Measurements from ENCODE around the gene FRY.

The FRY gene

DNA sequence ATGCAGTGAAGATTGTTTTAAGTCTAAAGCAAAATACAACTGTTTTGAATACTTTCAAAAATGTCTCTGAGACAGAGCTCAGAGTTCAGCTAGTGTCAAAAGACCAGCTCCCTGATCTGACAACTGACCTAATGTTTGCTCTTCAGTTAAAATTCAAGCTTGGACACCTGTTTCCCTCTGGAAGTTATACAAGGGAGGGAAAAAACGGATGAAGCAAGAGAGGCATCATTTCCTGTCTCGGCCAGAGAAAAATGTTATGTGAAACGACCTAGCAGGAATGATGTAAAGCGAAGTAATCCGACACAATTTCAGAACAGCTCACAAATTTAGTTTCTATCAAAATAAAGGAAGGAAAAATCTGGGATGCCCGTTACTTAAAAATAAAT lies 224.1 kb downstream of the FRY start:
- H3K4me1 ChIP-seq (ENCODE audit: control insufficient read depth, insufficient read depth, low read length): no peaks in the 10 kb centered on the region
- H3K9me3 ChIP-seq (ENCODE audit: control insufficient read depth, insufficient read depth, low read depth, low read length): no peaks in the 10 kb centered on the region
- no peak overlapping the region for H3K27ac ChIP-seq (ENCODE audit: low read depth, low read length)
- no peaks in the 10 kb centered on the region for H3K36me3 ChIP-seq (ENCODE audit: control insufficient read depth, insufficient read depth, low read length)
- H3K27me3 ChIP-seq (ENCODE audit: control insufficient read depth, insufficient read depth, low read length): no peaks in the 10 kb centered on the region
- no peak overlapping the region for H3K4me3 ChIP-seq (ENCODE audit: low read depth, low read length)
- no peak overlapping the region for H3K9ac ChIP-seq (ENCODE audit: low read length)

- Histone ChIP-seq H3K27me3 (ENCODE audit: control insufficient read depth, insufficient read depth, low read length) (no peaks in the 10 kb centered on the region), H3K4me1 (ENCODE audit: control insufficient read depth, insufficient read depth, low read length) (no peaks in the 10 kb centered on the region), H3K9me3 (ENCODE audit: control insufficient read depth, insufficient read depth, low read depth, low read length) (no peaks in the 10 kb centered on the region), H3K36me3 (ENCODE audit: control insufficient read depth, insufficient read depth, low read length) (no peaks in the 10 kb centered on the region), H3K9ac (ENCODE audit: low read length) (no peak overlapping the region), H3K4me3 (ENCODE audit: low read depth, low read length) (no peak overlapping the region), H3K27ac (ENCODE audit: low read depth, low read length) (no peak overlapping the region)
These were observed 224.7 kb downstream of the FRY start for GRCh38 chr13:32256243-32256642.

DNA sequence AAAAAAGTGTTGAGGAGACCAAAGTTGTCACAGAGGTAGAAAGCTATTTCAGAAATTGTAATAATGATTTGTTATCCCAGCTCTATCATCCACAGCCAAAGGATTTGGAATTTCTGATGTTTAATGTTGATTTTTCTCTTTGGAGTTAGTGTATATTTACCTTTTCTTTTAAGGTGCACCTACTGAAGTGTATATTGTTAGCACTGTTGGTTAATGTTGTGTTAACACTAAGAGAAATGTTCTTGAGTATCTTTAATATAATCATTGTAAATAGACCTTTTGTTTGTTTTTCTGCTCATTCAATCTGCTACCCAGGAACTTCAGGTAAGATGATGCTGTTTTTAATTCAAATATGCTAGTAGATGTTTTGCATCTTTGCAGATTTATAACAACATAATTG lies 226.1 kb downstream of the FRY start:
- H3K27ac ChIP-seq (ENCODE audit: low read depth, low read length): no peak overlapping the region
- no peak overlapping the region for H3K9ac ChIP-seq (ENCODE audit: low read length)
- no peak overlapping the region for H3K4me3 ChIP-seq (ENCODE audit: low read depth, low read length)
- H3K27me3 ChIP-seq (ENCODE audit: control insufficient read depth, insufficient read depth, low read length): no peaks in the 10 kb centered on the region
- no peaks in the 10 kb centered on the region for H3K4me1 ChIP-seq (ENCODE audit: control insufficient read depth, insufficient read depth, low read length)
- no peaks in the 10 kb centered on the region for H3K9me3 ChIP-seq (ENCODE audit: control insufficient read depth, insufficient read depth, low read depth, low read length)
- no peaks in the 10 kb centered on the region for H3K36me3 ChIP-seq (ENCODE audit: control insufficient read depth, insufficient read depth, low read length)

GRCh38 chr13:32259116-32259515 lies 227.5 kb downstream of the FRY start:
- Histone ChIP-seq H3K4me1 (ENCODE audit: control insufficient read depth, insufficient read depth, low read length) (no peaks in the 10 kb centered on the region), H3K9me3 (ENCODE audit: control insufficient read depth, insufficient read depth, low read depth, low read length) (no peaks in the 10 kb centered on the region), H3K27me3 (ENCODE audit: control insufficient read depth, insufficient read depth, low read length) (no peaks in the 10 kb centered on the region), H3K36me3 (ENCODE audit: control insufficient read depth, insufficient read depth, low read length) (no peaks in the 10 kb centered on the region), H3K27ac (ENCODE audit: low read depth, low read length) (no peak overlapping the region), H3K4me3 (ENCODE audit: low read depth, low read length) (no peak overlapping the region), H3K9ac (ENCODE audit: low read length) (no peak overlapping the region)

GRCh38 chr13:32261567-32261966 lies 230.0 kb downstream of the FRY start:
- H3K36me3 ChIP-seq (ENCODE audit: control insufficient read depth, insufficient read depth, low read length): no peaks in the 10 kb centered on the region
- no peaks in the 10 kb centered on the region for H3K27me3 ChIP-seq (ENCODE audit: control insufficient read depth, insufficient read depth, low read length)
- H3K9ac ChIP-seq (ENCODE audit: low read length): no peak overlapping the region
- H3K4me1 ChIP-seq (ENCODE audit: control insufficient read depth, insufficient read depth, low read length): no peaks in the 10 kb centered on the region
- no peaks in the 10 kb centered on the region for H3K9me3 ChIP-seq (ENCODE audit: control insufficient read depth, insufficient read depth, low read depth, low read length)
- no peak overlapping the region for H3K27ac ChIP-seq (ENCODE audit: low read depth, low read length)
- H3K4me3 ChIP-seq (ENCODE audit: low read depth, low read length): no peak overlapping the region

- H3K9me3 ChIP-seq (ENCODE audit: control insufficient read depth, insufficient read depth, low read depth, low read length): no peaks in the 10 kb centered on the region
- no peaks in the 10 kb centered on the region for H3K4me1 ChIP-seq (ENCODE audit: control insufficient read depth, insufficient read depth, low read length)
- no peak overlapping the region for H3K27ac ChIP-seq (ENCODE audit: low read depth, low read length)
- H3K9ac ChIP-seq (ENCODE audit: low read length): no peak overlapping the region
- no peak overlapping the region for H3K4me3 ChIP-seq (ENCODE audit: low read depth, low read length)
- H3K36me3 ChIP-seq (ENCODE audit: control insufficient read depth, insufficient read depth, low read length): no peaks in the 10 kb centered on the region
- H3K27me3 ChIP-seq (ENCODE audit: control insufficient read depth, insufficient read depth, low read length): no peaks in the 10 kb centered on the region
These were observed 230.6 kb downstream of the FRY start for GRCh38 chr13:32262165-32262564.

DNA sequence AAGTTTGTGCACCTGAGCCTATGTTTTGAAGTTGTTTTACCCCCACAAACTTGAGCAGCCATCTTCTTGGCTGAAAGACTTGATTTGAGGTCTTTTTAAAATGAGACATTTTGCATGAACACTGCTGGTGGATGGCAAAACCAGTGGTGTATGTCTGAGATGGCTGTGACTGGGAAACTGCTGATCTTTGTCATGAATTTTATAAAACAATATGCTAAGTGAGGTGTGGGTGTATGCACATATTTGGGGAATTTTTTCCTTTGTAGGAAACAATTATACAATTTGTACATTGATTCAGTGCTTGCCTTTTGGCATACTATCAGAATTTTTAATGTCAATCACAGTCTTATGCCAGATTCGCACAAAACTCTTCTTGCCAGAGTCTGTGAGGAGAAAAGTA lies 231.0 kb downstream of the FRY start:
- H3K27ac ChIP-seq (ENCODE audit: low read depth, low read length): no peak overlapping the region
- H3K27me3 ChIP-seq (ENCODE audit: control insufficient read depth, insufficient read depth, low read length): no peaks in the 10 kb centered on the region
- no peak overlapping the region for H3K4me3 ChIP-seq (ENCODE audit: low read depth, low read length)
- H3K4me1 ChIP-seq (ENCODE audit: control insufficient read depth, insufficient read depth, low read length): no peaks in the 10 kb centered on the region
- H3K9me3 ChIP-seq (ENCODE audit: control insufficient read depth, insufficient read depth, low read depth, low read length): no peaks in the 10 kb centered on the region
- H3K36me3 ChIP-seq (ENCODE audit: control insufficient read depth, insufficient read depth, low read length): no peaks in the 10 kb centered on the region
- H3K9ac ChIP-seq (ENCODE audit: low read length): no peak overlapping the region

DNA sequence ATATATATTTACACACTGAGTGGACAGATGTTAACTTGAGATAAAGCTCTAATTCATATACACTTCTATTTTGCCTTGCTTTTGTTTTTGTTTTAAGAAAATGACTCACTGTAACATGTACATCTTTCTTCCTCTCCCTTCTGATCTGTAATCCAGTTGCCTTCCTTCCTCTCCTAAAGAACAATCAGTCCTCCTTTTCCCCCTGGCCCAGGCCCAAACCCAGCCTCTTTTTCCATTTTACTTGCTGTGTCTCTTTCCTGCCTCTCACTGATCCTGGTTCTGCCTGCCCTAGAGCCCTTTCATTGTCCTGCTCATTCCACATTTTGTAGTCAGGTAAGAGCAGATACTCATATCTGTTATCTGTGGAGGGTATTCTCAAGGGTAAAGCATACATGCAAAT lies 232.8 kb downstream of the FRY start:
- H3K27me3 ChIP-seq (ENCODE audit: control insufficient read depth, insufficient read depth, low read length): no peaks in the 10 kb centered on the region
- no peak overlapping the region for H3K27ac ChIP-seq (ENCODE audit: low read depth, low read length)
- no peaks in the 10 kb centered on the region for H3K4me1 ChIP-seq (ENCODE audit: control insufficient read depth, insufficient read depth, low read length)

DNA sequence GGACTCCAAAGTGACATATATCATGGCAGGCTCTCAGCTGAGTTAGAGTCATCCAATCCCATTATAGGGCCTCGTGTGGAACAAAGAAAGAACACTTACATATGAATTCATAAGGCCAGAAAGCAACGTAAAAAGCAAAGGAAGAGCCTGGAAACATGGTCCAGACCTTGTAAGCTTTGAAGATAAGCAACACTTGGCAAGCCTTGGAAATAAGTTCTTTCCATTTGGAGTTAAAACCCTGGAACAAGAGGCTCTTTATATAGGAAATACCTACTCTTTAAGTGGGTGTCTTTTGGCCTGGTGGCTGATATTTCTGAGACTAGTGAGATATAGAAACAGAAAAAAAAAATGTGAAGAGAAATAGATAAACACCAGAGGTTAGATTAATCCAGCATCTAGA lies 234.2 kb downstream of the FRY start:
- H3K4me3 ChIP-seq (ENCODE audit: low read depth, low read length): no peak overlapping the region
- no peaks in the 10 kb centered on the region for H3K36me3 ChIP-seq (ENCODE audit: control insufficient read depth, insufficient read depth, low read length)
- H3K9me3 ChIP-seq (ENCODE audit: control insufficient read depth, insufficient read depth, low read depth, low read length): no peaks in the 10 kb centered on the region
- no peaks in the 10 kb centered on the region for H3K4me1 ChIP-seq (ENCODE audit: control insufficient read depth, insufficient read depth, low read length)
- H3K27me3 ChIP-seq (ENCODE audit: control insufficient read depth, insufficient read depth, low read length): no peaks in the 10 kb centered on the region
- H3K9ac ChIP-seq (ENCODE audit: low read length): no peak overlapping the region
- H3K27ac ChIP-seq (ENCODE audit: low read depth, low read length): no peak overlapping the region

More for the DNA sequence above, 232.8 kb downstream of the FRY start:
- no peak overlapping the region for H3K9ac ChIP-seq (ENCODE audit: low read length)
- no peaks in the 10 kb centered on the region for H3K36me3 ChIP-seq (ENCODE audit: control insufficient read depth, insufficient read depth, low read length)
- no peak overlapping the region for H3K4me3 ChIP-seq (ENCODE audit: low read depth, low read length)
- H3K9me3 ChIP-seq (ENCODE audit: control insufficient read depth, insufficient read depth, low read depth, low read length): no peaks in the 10 kb centered on the region

GRCh38 chr13:32266130-32266529 lies 234.6 kb downstream of the FRY start:
- Histone ChIP-seq H3K27me3 (ENCODE audit: control insufficient read depth, insufficient read depth, low read length) (no peaks in the 10 kb centered on the region), H3K36me3 (ENCODE audit: control insufficient read depth, insufficient read depth, low read length) (no peaks in the 10 kb centered on the region), H3K9ac (ENCODE audit: low read length) (no peak overlapping the region), H3K4me1 (ENCODE audit: control insufficient read depth, insufficient read depth, low read length) (no peaks in the 10 kb centered on the region), H3K4me3 (ENCODE audit: low read depth, low read length) (no peak overlapping the region), H3K27ac (ENCODE audit: low read depth, low read length) (no peak overlapping the region), H3K9me3 (ENCODE audit: control insufficient read depth, insufficient read depth, low read depth, low read length) (no peaks in the 10 kb centered on the region)

DNA sequence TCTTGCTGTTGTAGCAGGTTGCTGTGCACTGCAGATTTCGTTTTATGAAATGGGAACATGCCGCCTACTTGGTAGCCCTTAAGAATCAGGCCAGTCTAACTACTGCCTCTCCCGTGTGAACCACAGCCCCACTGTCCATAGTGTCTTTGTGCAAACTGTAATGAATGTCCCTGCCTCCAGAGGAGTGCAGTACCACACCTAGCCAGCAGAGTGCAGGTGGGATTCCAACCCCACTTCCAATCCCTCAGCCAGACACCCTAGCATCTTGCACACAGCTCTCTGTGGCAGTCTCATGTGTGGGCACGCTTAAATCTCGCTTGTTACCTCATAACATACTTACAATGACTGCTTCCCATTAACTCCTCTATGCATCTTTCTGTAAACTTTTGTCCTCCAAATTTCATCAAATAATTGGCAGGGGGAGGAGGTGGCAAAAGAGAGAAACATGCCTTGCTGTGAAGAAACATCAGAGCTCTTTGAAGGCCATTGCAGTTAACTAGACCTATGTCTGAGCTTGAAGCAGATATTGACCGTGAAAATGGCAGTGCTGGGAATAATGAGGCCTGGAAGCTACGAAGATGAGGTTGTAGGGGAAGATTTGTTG lies 236.4 kb downstream of the FRY start:
- H3K4me1 ChIP-seq (ENCODE audit: control insufficient read depth, insufficient read depth, low read length): no peaks in the 10 kb centered on the region
- no peaks in the 10 kb centered on the region for H3K27me3 ChIP-seq (ENCODE audit: control insufficient read depth, insufficient read depth, low read length)
- H3K9ac ChIP-seq (ENCODE audit: low read length): no peak overlapping the region
- H3K36me3 ChIP-seq (ENCODE audit: control insufficient read depth, insufficient read depth, low read length): no peaks in the 10 kb centered on the region
- no peak overlapping the region for H3K27ac ChIP-seq (ENCODE audit: low read depth, low read length)
- no peaks in the 10 kb centered on the region for H3K9me3 ChIP-seq (ENCODE audit: control insufficient read depth, insufficient read depth, low read depth, low read length)
- H3K4me3 ChIP-seq (ENCODE audit: low read depth, low read length): no peak overlapping the region
